Stimulated activated naive CD4-positive, alpha-beta T cell treated with Interleukin-2 at 50 U/mL for 16 hours (primary cell): ENCODE measurements around the gene STK10.

Experiments
- DNase-seq: peaks from one replicate; lab custom pipeline; 2025; lab: John Stamatoyannopoulos, UW

The STK10 gene

GRCh38 chr5:172086194-172086975 lies 101.6 kb downstream of the STK10 start:
- no peak for DNase-seq

GRCh38 chr5:172085738-172086137 lies 102.3 kb downstream of the STK10 start:
- no peak for DNase-seq

- DNase-seq, result no peak
These were observed 105.8 kb downstream of the STK10 start for GRCh38 chr5:172082180-172082579.

- no peak for DNase-seq
These were observed 108.1 kb downstream of the STK10 start for GRCh38 chr5:172079876-172080275.

GRCh38 chr5:172078726-172079345 lies 109.2 kb downstream of the STK10 start:
- no peak for DNase-seq

GRCh38 chr5:172077664-172078425 lies 110.2 kb downstream of the STK10 start:
- no peak for DNase-seq

- DNase-seq, result no peak
These were observed 111.2 kb downstream of the STK10 start for GRCh38 chr5:172076761-172077244.

GRCh38 chr5:172075656-172076055 lies 112.4 kb downstream of the STK10 start:
- no peak for DNase-seq

- DNase-seq, result no peak
These were observed 113.1 kb downstream of the STK10 start for GRCh38 chr5:172074896-172075295.

GRCh38 chr5:172071309-172071875 lies 116.6 kb downstream of the STK10 start:
- DNase-seq, result no peak

- no peak for DNase-seq
These were observed 122.5 kb downstream of the STK10 start for GRCh38 chr5:172065431-172066065.

GRCh38 chr5:172064766-172065165 lies 123.3 kb downstream of the STK10 start:
- DNase-seq, result no peak

- DNase-seq, result no peak
These were observed 123.7 kb downstream of the STK10 start for GRCh38 chr5:172064358-172064757.

- no peak for DNase-seq
These were observed 124.4 kb downstream of the STK10 start for GRCh38 chr5:172063463-172064235.

- no peak for DNase-seq
These were observed 128.3 kb downstream of the STK10 start for GRCh38 chr5:172059661-172060100.

GRCh38 chr5:172058088-172058487 lies 129.9 kb downstream of the STK10 start:
- no peak for DNase-seq

- no peak for DNase-seq
These were observed 132.0 kb downstream of the STK10 start for GRCh38 chr5:172055996-172056395.

- no peak for DNase-seq
These were observed 132.6 kb downstream of the STK10 start for GRCh38 chr5:172055421-172055820.

GRCh38 chr5:172054611-172055153 lies 133.3 kb downstream of the STK10 start:
- no peak for DNase-seq

GRCh38 chr5:172052450-172053236 lies 135.4 kb downstream of the STK10 start:
- DNase-seq, result no peak
